Mesendoderm (in vitro differentiated cells): Measurements from ENCODE around the gene ANKRD26.

Experiments used
- DNase-seq: peaks from one replicate; pipeline ENCODE4 v3.0.0; 2013
- H2AK5ac ChIP-seq: 2 replicates; pipeline ENCODE4 v1.6.1; 2013; ENCODE audit warnings: low read length, inconsistent platforms
- H2BK120ac ChIP-seq: 2 replicates; pipeline ENCODE4 v1.6.1; 2013; ENCODE audit warnings: low read depth, mild to moderate bottlenecking, low read length, moderate library complexity, mixed read lengths
- H2BK15ac ChIP-seq: replicated peaks from 2 replicates; pipeline ENCODE4 v1.6.1; 2013; ENCODE audit warnings: low read depth, mild to moderate bottlenecking, moderate library complexity
- H2BK5ac ChIP-seq: 2 replicates; pipeline ENCODE4 v1.6.1; 2013; ENCODE audit warnings: low read length, inconsistent platforms
- H3K18ac ChIP-seq: 2 replicates; pipeline ENCODE4 v1.6.1; 2013; ENCODE audit warnings: mild to moderate bottlenecking, low read length, mixed read lengths
- H3K23ac ChIP-seq: one replicate; pipeline ENCODE4 v1.6.1; 2013; ENCODE audit warnings: low read length
- H3K27ac ChIP-seq: 2 replicates; pipeline ENCODE4 v1.5.1; 2013; ENCODE audit warnings: low read depth, mild to moderate bottlenecking, inconsistent platforms, low read length, moderate library complexity
- H3K27me3 ChIP-seq: 2 replicates; pipeline ENCODE4 v1.6.1; 2013; ENCODE audit warnings: low read length, control low read depth, mild to moderate bottlenecking, inconsistent platforms; ENCODE audit not compliant: insufficient read depth, poor library complexity
- H3K36me3 ChIP-seq: 2 replicates; pipeline ENCODE4 v1.6.1; 2013; ENCODE audit warnings: low read length, inconsistent platforms; ENCODE audit not compliant: control insufficient read depth, insufficient read depth
- H3K4ac ChIP-seq: one replicate; pipeline ENCODE4 v1.6.1; 2013; ENCODE audit warnings: low read depth, mild to moderate bottlenecking, low read length, moderate library complexity
- H3K4me1 ChIP-seq: 2 replicates; pipeline ENCODE4 v1.6.1; 2013; ENCODE audit warnings: low read depth, low read length, inconsistent platforms; ENCODE audit not compliant: control insufficient read depth
- H3K4me2 ChIP-seq: 2 replicates; pipeline ENCODE4 v1.6.1; 2013; ENCODE audit warnings: low read length
- H3K4me3 ChIP-seq: 2 replicates; pipeline ENCODE4 v1.5.1; 2013; ENCODE audit warnings: mild to moderate bottlenecking, low read length
- H3K56ac ChIP-seq: one replicate; pipeline ENCODE4 v1.6.1; 2013; ENCODE audit warnings: low read length
- H3K79me1 ChIP-seq: 2 replicates; pipeline ENCODE4 v1.6.1; 2013; ENCODE audit warnings: low read length, inconsistent platforms
- H3K79me2 ChIP-seq: 2 replicates; pipeline ENCODE4 v1.6.1; 2013; ENCODE audit warnings: mild to moderate bottlenecking, low read length; ENCODE audit not compliant: control insufficient read depth, insufficient read depth
- H3K9ac ChIP-seq: 2 replicates; pipeline ENCODE4 v1.6.1; 2013; ENCODE audit warnings: low read length, inconsistent platforms
- H4K5ac ChIP-seq: one replicate; pipeline ENCODE4 v1.6.1; 2013; ENCODE audit warnings: low read length
- H4K8ac ChIP-seq: one replicate; pipeline ENCODE4 v1.6.1; 2013; ENCODE audit warnings: low read depth, mild to moderate bottlenecking, control low read depth, low read length, moderate library complexity
- whole genome bisulfite sequencing: extraction: QIAGEN DNeasy Blood & Tissue Kit; methylation state at CpG from one replicate; pipeline ENCODE4 v1.1.7; 2013; ENCODE audit warnings: low lambda C conversion rate, missing lambda C conversion rate; ENCODE audit not compliant: insufficient coverage; ENCODE audit errors: extremely low coverage; 5-methylcytosine and 5-hydroxymethylcytosine counted together

The ANKRD26 gene

GRCh38 chr10:27134371-27134770 is 34.1 kb upstream of the ANKRD26 start:
- no CpG with 5 or more reads among the region's 3 CpGs for WGBS
- Histone ChIP-seq H3K36me3 (peaks cover 4% of the 10 kb centered on the region), H2BK120ac (no peak overlapping the region), H3K4me1 (no peaks in the 10 kb centered on the region), H3K4ac (no peak overlapping the region), H3K27me3 (no peaks in the 10 kb centered on the region), H3K18ac (no peak overlapping the region), H3K27ac (no peak overlapping the region), H2AK5ac (no peak overlapping the region), H4K8ac (no peak overlapping the region), H3K56ac (no peak overlapping the region), H4K5ac (no peak overlapping the region), H3K4me2 (no peak overlapping the region), H3K79me2 (no peaks in the 10 kb centered on the region), H3K79me1 (peaks cover 1% of the 10 kb centered on the region), H2BK5ac (no peak overlapping the region), H3K9ac (no peak overlapping the region), H3K4me3 (no peak overlapping the region), H2BK15ac (no peak overlapping the region), H3K23ac (no peak overlapping the region)
- no peak for DNase-seq

- no peak for DNase-seq
- H4K5ac ChIP-seq: no peak overlapping the region
- WGBS: no CpG with 5 or more reads among the region's 3 CpGs
- H2BK5ac ChIP-seq: no peak overlapping the region
- H3K79me1 ChIP-seq: no peaks in the 10 kb centered on the region
- H2BK120ac ChIP-seq: no peak overlapping the region
- no peak overlapping the region for H2AK5ac ChIP-seq
- H2BK15ac ChIP-seq: no peak overlapping the region
- H3K56ac ChIP-seq: no peak overlapping the region
- H3K36me3 ChIP-seq: peaks cover 6% of the 10 kb centered on the region
- H3K18ac ChIP-seq: no peak overlapping the region
- no peaks in the 10 kb centered on the region for H3K79me2 ChIP-seq
- H4K8ac ChIP-seq: no peak overlapping the region
- H3K4me1 ChIP-seq: no peaks in the 10 kb centered on the region
- H3K4me2 ChIP-seq: no peak overlapping the region
- H3K4ac ChIP-seq: no peak overlapping the region
- no peak overlapping the region for H3K27ac ChIP-seq
- no peak overlapping the region for H3K23ac ChIP-seq
- no peaks in the 10 kb centered on the region for H3K27me3 ChIP-seq
- H3K9ac ChIP-seq: no peak overlapping the region
- H3K4me3 ChIP-seq: no peak overlapping the region
Measured at GRCh38 chr10:27108165-27108564, 7.9 kb upstream of the ANKRD26 start.

- Histone ChIP-seq H3K4me2 (no peak overlapping the region), H2BK5ac (no peak overlapping the region), H3K4ac (no peak overlapping the region), H3K36me3 (no peaks in the 10 kb centered on the region), H3K23ac (no peak overlapping the region), H3K79me1 (no peaks in the 10 kb centered on the region), H3K18ac (no peak overlapping the region), H3K9ac (no peak overlapping the region), H3K79me2 (no peaks in the 10 kb centered on the region), H2BK120ac (no peak overlapping the region), H3K56ac (no peak overlapping the region), H2AK5ac (no peak overlapping the region), H4K5ac (no peak overlapping the region), H4K8ac (no peak overlapping the region), H3K4me1 (peaks cover 2% of the 10 kb centered on the region), H3K27me3 (no peaks in the 10 kb centered on the region), H2BK15ac (no peak overlapping the region), H3K27ac (no peak overlapping the region), H3K4me3 (no peak overlapping the region)
- peak; percentile 1 for DNase-seq
- no CpG with 5 or more reads among the region's 5 CpGs for WGBS
Measured at GRCh38 chr10:27104919-27105318, 4.6 kb upstream of the ANKRD26 start.

GRCh38 chr10:27100813-27101347 is 586 bp upstream of the ANKRD26 start:
- H3K79me1 ChIP-seq: no peaks in the 10 kb centered on the region
- H2BK15ac ChIP-seq: no peak overlapping the region
- H3K4ac ChIP-seq: no peak overlapping the region
- no peak overlapping the region for H3K23ac ChIP-seq
- no peaks in the 10 kb centered on the region for H3K79me2 ChIP-seq
- H3K27ac ChIP-seq: no peak overlapping the region
- peak overlapping the region; percentile 86 for H3K56ac ChIP-seq
- no peak overlapping the region for H4K8ac ChIP-seq
- peak overlapping the region; percentile 92 for H3K9ac ChIP-seq
- peak; percentile 4 for DNase-seq
- no peak overlapping the region for H2BK120ac ChIP-seq
- peaks cover 2% of the 10 kb centered on the region for H3K4me1 ChIP-seq
- H3K36me3 ChIP-seq: no peaks in the 10 kb centered on the region
- peak overlapping the region; percentile 41 for H3K4me3 ChIP-seq
- no peaks in the 10 kb centered on the region for H3K27me3 ChIP-seq
- no peak overlapping the region for H2BK5ac ChIP-seq
- H2AK5ac ChIP-seq: no peak overlapping the region
- H3K18ac ChIP-seq: no peak overlapping the region
- no CpG with 5 or more reads among the region's 14 CpGs for WGBS
- H3K4me2 ChIP-seq: peak overlapping the region; percentile 98
- H4K5ac ChIP-seq: no peak overlapping the region

GRCh38 chr10:27099448-27099847 is 846 bp downstream of the ANKRD26 start:
- no peaks in the 10 kb centered on the region for H3K27me3 ChIP-seq
- H4K8ac ChIP-seq: no peak overlapping the region
- H3K79me2 ChIP-seq: no peaks in the 10 kb centered on the region
- peaks cover 2% of the 10 kb centered on the region for H3K4me1 ChIP-seq
- no peak overlapping the region for H2BK15ac ChIP-seq
- H3K27ac ChIP-seq: no peak overlapping the region
- peak overlapping the region; percentile 89 for H3K4me3 ChIP-seq
- no peaks in the 10 kb centered on the region for H3K79me1 ChIP-seq
- no peaks in the 10 kb centered on the region for H3K36me3 ChIP-seq
- H3K9ac ChIP-seq: peak overlapping the region; percentile 94
- H3K4ac ChIP-seq: no peak overlapping the region
- no peak overlapping the region for H3K18ac ChIP-seq
- H2AK5ac ChIP-seq: no peak overlapping the region
- H4K5ac ChIP-seq: no peak overlapping the region
- WGBS: no CpG with 5 or more reads among the region's 11 CpGs
- H3K56ac ChIP-seq: peak overlapping the region; percentile 98
- no peak overlapping the region for H3K23ac ChIP-seq
- DNase-seq: no peak
- no peak overlapping the region for H2BK5ac ChIP-seq
- peak overlapping the region; percentile 87 for H3K4me2 ChIP-seq
- H2BK120ac ChIP-seq: no peak overlapping the region
